B cell (primary cell): ENCODE measurements around the gene FAR2.

Experiments used
- EZH2 ChIP-seq: IDR thresholded peaks from 2 replicates; pipeline ENCODE4 v1.6.1; 2012; ENCODE audit warnings: borderline replicate concordance, low read depth, mild to moderate bottlenecking, moderate library complexity, low read length; ENCODE audit not compliant: insufficient read depth, poor library complexity, severe bottlenecking
- TF ChIP-seq, protein P1 (sequence below): fragments of 200-600 bp; IDR thresholded peaks from one replicate; pipeline ENCODE4 v1.8.0; 2022; ENCODE audit warnings: antibody characterized with exemption, mild to moderate bottlenecking

- TF ChIP-seq, protein P1, sequence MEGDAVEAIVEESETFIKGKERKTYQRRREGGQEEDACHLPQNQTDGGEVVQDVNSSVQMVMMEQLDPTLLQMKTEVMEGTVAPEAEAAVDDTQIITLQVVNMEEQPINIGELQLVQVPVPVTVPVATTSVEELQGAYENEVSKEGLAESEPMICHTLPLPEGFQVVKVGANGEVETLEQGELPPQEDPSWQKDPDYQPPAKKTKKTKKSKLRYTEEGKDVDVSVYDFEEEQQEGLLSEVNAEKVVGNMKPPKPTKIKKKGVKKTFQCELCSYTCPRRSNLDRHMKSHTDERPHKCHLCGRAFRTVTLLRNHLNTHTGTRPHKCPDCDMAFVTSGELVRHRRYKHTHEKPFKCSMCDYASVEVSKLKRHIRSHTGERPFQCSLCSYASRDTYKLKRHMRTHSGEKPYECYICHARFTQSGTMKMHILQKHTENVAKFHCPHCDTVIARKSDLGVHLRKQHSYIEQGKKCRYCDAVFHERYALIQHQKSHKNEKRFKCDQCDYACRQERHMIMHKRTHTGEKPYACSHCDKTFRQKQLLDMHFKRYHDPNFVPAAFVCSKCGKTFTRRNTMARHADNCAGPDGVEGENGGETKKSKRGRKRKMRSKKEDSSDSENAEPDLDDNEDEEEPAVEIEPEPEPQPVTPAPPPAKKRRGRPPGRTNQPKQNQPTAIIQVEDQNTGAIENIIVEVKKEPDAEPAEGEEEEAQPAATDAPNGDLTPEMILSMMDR = no peak
- no peak for TF ChIP-seq EZH2
Measured at GRCh38 chr12:29232086-29232485, 83.0 kb downstream of the FAR2 start.
